HepG2 (cell line): ENCODE measurements around the gene SUSD3. TPM values are rescaled to one million over a fixed set of nuclear protein-coding genes. Genes with fewer than 3 reads are reported as not detected.

ENCODE experiments used
- ATF7-NPFF ChIP-seq: sonication (generic); formaldehyde crosslinking; IDR thresholded peaks from 2 replicates; pipeline ENCODE4 v1.8.1; 2023; ENCODE audit warnings: mild to moderate bottlenecking, low read depth, missing genetic modification reagents, moderate library complexity
- MIER3 ChIP-seq: IDR thresholded peaks from 2 replicates; pipeline ENCODE4 v1.6.1; 2016; ENCODE audit warnings: missing compliant biosample characterization, borderline replicate concordance
- U2AF1 ChIP-seq: fragments of 200-400 bp; formaldehyde crosslinking; optimal IDR thresholded peaks from 2 replicates; pipeline ENCODE3; 2017; ENCODE audit warnings: mild to moderate bottlenecking, low read depth, low read length
- ZBTB1 ChIP-seq: sonication (generic); formaldehyde crosslinking; IDR thresholded peaks from 2 replicates; pipeline ENCODE4 v1.4.0; 2020; ENCODE audit warnings: missing genetic modification reagents, borderline replicate concordance
- ZNF136 ChIP-seq: sonication (generic); formaldehyde crosslinking; IDR thresholded peaks from 2 replicates; pipeline ENCODE4 v1.8.1; 2022; ENCODE audit warnings: low read depth, mild to moderate bottlenecking, moderate library complexity, missing genetic modification reagents
- ZNF138 ChIP-seq: sonication (generic); formaldehyde crosslinking; IDR thresholded peaks from 2 replicates; pipeline ENCODE4 v1.5.0; 2020; ENCODE audit warnings: mild to moderate bottlenecking, low read depth, missing genetic modification reagents
- ZNF432 ChIP-seq: sonication (generic); formaldehyde crosslinking; IDR thresholded peaks from 2 replicates; pipeline ENCODE4 v1.5.0; 2020; ENCODE audit warnings: missing genetic modification reagents, mild to moderate bottlenecking, borderline replicate concordance
- ZNF501 ChIP-seq: sonication (generic); formaldehyde crosslinking; IDR thresholded peaks from 2 replicates; pipeline ENCODE4 v1.5.1; 2020; ENCODE audit warnings: mild to moderate bottlenecking, moderate library complexity, missing genetic modification reagents
- ZNF567 ChIP-seq: sonication (generic); formaldehyde crosslinking; IDR thresholded peaks from 2 replicates; pipeline ENCODE4 v1.8.1; 2023; ENCODE audit warnings: mild to moderate bottlenecking, missing genetic modification reagents, borderline replicate concordance
- ZNF629 ChIP-seq: sonication (generic); formaldehyde crosslinking; conservative IDR thresholded peaks from 2 replicates; pipeline ENCODE4 v1.5.0; 2020; ENCODE audit warnings: missing genetic modification reagents
- polyA plus RNA-seq, 8 experiments: library from polyadenylated mRNA; depleted of rRNA in 3 of 8; stranded (reverse) in 7 of 8; unstranded in 1 of 8; fragments of >200 nt; fragmentation: Illumina TruSeq in 4 of 8; extraction: Trizol in 4 of 8; gene quantifications; 2 replicates each; pipeline versions ENCODE4 v1.2.1 to v1.2.3, GENCODE V29; 2011 to 2016; ENCODE audit warnings: low read depth in 4 of 8, missing spikeins in 1 of 8, mixed read lengths in 1 of 8; ENCODE audit not compliant: insufficient read depth in 1 of 8
- total RNA-seq, 5 experiments: library from RNA; depleted of rRNA; stranded (reverse); fragments of >200 nt; fragmentation: Illumina TruSeq; extraction: Trizol; gene quantifications; 2 replicates each; pipeline ENCODE4 v1.2.3, GENCODE V29; 2016; ENCODE audit warnings: low read depth in 1 of 5
- TF ChIP-seq, protein P1 (sequence below): IDR thresholded peaks from 2 replicates; pipeline ENCODE4 v1.6.1; 2012; ENCODE audit warnings: low read depth, low read length, improper control_type of control experiment
- TF ChIP-seq, protein P2 (sequence below): sonication (generic); formaldehyde crosslinking; IDR thresholded peaks from 2 replicates; pipeline ENCODE4 v1.4.0; 2020; ENCODE audit warnings: mild to moderate bottlenecking, missing genetic modification reagents
- TF ChIP-seq, protein P3 (sequence below): sonication (generic); formaldehyde crosslinking; IDR thresholded peaks from 2 replicates; pipeline ENCODE4 v1.4.0; 2020; ENCODE audit warnings: missing genetic modification reagents
- TF ChIP-seq, protein P4 (sequence below): sonication (generic); formaldehyde crosslinking; IDR thresholded peaks from 2 replicates; pipeline ENCODE4 v1.8.0; 2022; ENCODE audit warnings: missing genetic modification reagents, mild to moderate bottlenecking, moderate library complexity, borderline replicate concordance
- TF ChIP-seq, protein P5 (sequence below): sonication (generic); formaldehyde crosslinking; IDR thresholded peaks from 2 replicates; pipeline ENCODE4 v1.4.0; 2020; ENCODE audit warnings: missing genetic modification reagents, borderline replicate concordance

Gene SUSD3
- total and polyA plus RNA-seq, 2 of the 13 experiments (the other 11 are each of a cell fraction or from before 2014, with no cell fraction given) = 7.0 to 9.1 TPM

DNA sequence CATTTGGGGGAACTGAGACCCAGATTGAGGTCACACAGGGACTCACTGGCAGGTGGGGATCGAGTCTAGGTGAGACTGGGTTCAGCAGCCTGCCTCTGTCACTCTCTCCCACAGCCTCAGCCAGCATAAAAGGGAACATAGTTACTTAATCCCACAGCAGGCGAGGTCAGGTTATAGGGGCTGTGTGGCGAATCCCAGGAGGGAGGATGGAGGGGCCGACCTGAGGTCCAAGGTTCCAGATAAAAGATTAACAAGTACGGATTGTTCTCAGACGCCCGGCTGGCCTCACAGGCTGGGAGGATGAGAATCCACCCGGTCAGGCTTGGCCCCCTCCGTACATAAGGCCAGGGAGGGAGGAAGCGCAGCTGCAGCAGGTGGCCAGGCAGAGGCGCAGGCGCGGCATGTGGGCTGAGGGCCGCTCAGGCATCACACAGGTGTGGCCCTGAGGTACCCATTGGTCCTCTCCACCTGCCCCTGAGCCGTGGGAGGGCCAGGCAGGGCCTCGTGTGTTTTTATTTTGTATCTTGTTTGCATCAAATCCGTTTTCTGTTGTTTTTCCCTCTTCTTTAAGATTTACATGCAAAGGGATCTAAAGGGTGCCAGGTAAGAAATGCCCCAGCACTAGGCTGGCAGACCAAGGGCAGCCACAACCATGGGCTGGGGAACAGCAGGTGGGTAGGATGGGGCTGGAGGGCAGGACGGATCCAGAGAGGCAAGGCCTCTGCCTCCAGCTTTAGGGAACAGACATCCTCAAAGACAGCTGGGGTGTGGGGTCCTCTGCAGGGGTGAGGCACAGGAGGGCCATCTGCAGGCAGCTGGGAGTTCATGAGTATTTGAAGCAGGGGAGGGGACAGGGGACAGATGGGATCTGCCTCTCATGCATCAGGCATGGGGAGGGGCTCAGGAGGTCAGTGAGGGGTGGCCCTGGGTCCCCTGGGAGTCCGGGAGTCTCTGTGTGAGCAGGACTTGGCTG, 3.6 kb downstream of the SUSD3 start (continued):
- TF ChIP-seq, protein P1, sequence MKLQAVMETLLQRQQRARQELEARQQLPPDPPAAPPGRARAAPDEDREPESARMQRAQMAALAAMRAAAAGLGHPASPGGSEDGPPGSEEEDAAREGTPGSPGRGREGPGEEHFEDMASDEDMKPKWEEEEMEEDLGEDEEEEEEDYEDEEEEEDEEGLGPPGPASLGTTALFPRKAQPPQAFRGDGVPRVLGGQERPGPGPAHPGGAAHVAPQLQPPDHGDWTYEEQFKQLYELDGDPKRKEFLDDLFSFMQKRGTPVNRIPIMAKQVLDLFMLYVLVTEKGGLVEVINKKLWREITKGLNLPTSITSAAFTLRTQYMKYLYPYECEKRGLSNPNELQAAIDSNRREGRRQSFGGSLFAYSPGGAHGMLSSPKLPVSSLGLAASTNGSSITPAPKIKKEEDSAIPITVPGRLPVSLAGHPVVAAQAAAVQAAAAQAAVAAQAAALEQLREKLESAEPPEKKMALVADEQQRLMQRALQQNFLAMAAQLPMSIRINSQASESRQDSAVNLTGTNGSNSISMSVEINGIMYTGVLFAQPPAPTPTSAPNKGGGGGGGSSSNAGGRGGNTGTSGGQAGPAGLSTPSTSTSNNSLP = peak; percentile 47; the same call in 1 of the 2 replicates
- TF ChIP-seq, protein P2, sequence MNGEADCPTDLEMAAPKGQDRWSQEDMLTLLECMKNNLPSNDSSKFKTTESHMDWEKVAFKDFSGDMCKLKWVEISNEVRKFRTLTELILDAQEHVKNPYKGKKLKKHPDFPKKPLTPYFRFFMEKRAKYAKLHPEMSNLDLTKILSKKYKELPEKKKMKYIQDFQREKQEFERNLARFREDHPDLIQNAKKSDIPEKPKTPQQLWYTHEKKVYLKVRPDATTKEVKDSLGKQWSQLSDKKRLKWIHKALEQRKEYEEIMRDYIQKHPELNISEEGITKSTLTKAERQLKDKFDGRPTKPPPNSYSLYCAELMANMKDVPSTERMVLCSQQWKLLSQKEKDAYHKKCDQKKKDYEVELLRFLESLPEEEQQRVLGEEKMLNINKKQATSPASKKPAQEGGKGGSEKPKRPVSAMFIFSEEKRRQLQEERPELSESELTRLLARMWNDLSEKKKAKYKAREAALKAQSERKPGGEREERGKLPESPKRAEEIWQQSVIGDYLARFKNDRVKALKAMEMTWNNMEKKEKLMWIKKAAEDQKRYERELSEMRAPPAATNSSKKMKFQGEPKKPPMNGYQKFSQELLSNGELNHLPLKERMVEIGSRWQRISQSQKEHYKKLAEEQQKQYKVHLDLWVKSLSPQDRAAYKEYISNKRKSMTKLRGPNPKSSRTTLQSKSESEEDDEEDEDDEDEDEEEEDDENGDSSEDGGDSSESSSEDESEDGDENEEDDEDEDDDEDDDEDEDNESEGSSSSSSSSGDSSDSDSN (CRISPR knock-in tag) = peak; percentile 67
- TF ChIP-seq ZNF629 (CRISPR knock-in tag) = no peak
- TF ChIP-seq ZNF501 (CRISPR knock-in tag) = peak; percentile 70
- TF ChIP-seq ZNF138 (CRISPR knock-in tag) = no peak
- TF ChIP-seq U2AF1 = no peak
- 0 out of 2 replicates have a peak, but pooled peaks have one; percentile 53 for TF ChIP-seq ATF7-NPFF (CRISPR knock-in tag)
- TF ChIP-seq ZNF432 = no peak
- TF ChIP-seq ZNF567 (CRISPR knock-in tag) = no peak
- TF ChIP-seq, protein P3, sequence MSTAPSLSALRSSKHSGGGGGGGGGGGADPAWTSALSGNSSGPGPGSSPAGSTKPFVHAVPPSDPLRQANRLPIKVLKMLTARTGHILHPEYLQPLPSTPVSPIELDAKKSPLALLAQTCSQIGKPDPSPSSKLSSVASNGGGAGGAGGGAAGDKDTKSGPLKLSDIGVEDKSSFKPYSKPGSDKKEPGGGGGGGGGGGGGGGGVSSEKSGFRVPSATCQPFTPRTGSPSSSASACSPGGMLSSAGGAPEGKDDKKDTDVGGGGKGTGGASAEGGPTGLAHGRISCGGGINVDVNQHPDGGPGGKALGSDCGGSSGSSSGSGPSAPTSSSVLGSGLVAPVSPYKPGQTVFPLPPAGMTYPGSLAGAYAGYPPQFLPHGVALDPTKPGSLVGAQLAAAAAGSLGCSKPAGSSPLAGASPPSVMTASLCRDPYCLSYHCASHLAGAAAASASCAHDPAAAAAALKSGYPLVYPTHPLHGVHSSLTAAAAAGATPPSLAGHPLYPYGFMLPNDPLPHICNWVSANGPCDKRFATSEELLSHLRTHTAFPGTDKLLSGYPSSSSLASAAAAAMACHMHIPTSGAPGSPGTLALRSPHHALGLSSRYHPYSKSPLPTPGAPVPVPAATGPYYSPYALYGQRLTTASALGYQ (CRISPR knock-in tag) = peak; percentile 34; the same call in 1 of the 2 replicates
- TF ChIP-seq, protein P4, sequence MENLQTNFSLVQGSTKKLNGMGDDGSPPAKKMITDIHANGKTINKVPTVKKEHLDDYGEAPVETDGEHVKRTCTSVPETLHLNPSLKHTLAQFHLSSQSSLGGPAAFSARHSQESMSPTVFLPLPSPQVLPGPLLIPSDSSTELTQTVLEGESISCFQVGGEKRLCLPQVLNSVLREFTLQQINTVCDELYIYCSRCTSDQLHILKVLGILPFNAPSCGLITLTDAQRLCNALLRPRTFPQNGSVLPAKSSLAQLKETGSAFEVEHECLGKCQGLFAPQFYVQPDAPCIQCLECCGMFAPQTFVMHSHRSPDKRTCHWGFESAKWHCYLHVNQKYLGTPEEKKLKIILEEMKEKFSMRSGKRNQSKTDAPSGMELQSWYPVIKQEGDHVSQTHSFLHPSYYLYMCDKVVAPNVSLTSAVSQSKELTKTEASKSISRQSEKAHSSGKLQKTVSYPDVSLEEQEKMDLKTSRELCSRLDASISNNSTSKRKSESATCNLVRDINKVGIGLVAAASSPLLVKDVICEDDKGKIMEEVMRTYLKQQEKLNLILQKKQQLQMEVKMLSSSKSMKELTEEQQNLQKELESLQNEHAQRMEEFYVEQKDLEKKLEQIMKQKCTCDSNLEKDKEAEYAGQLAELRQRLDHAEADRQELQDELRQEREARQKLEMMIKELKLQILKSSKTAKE (CRISPR knock-in tag) = no peak; the same call in 1 of the 2 replicates
- TF ChIP-seq MIER3 (CRISPR knock-in tag) = peak; percentile 21; the same call in 1 of the 2 replicates
- no peak for TF ChIP-seq ZNF136 (CRISPR knock-in tag)
- no peak for TF ChIP-seq ZBTB1 (CRISPR knock-in tag)
- TF ChIP-seq, protein P5, sequence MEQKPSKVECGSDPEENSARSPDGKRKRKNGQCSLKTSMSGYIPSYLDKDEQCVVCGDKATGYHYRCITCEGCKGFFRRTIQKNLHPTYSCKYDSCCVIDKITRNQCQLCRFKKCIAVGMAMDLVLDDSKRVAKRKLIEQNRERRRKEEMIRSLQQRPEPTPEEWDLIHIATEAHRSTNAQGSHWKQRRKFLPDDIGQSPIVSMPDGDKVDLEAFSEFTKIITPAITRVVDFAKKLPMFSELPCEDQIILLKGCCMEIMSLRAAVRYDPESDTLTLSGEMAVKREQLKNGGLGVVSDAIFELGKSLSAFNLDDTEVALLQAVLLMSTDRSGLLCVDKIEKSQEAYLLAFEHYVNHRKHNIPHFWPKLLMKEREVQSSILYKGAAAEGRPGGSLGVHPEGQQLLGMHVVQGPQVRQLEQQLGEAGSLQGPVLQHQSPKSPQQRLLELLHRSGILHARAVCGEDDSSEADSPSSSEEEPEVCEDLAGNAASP (CRISPR knock-in tag) = peak; percentile 77; the same call in 1 of the 2 replicates
